Liver (tissue), 9 donors: ENCODE results near the gene CYP39A1. TPM values are rescaled to one million over a fixed set of nuclear protein-coding genes. Genes with fewer than 3 reads are reported as not detected.

Experiments
- DNase-seq: peaks from one replicate; pipeline ENCODE4 v3.0.0-alpha.2; 2017; ENCODE audit warnings: low spot score
- H3K27ac ChIP-seq, 2 donors: one replicate each; pipeline ENCODE4 v1.7.0; 2013; ENCODE audit warnings: inconsistent platforms in 2 of 2, low read length in 2 of 2, control low read depth in 1 of 2, low read depth in 1 of 2, mild to moderate bottlenecking in 1 of 2
- H3K27me3 ChIP-seq, 4 donors: one replicate each; pipeline versions ENCODE4 v1.6.1 to v1.7.0; 2013; ENCODE audit warnings: low read length in 3 of 4, inconsistent platforms in 1 of 4, mild to moderate bottlenecking in 1 of 4, moderate library complexity in 1 of 4; ENCODE audit not compliant: control insufficient read depth in 4 of 4, insufficient read depth in 4 of 4
- H3K36me3 ChIP-seq, 4 donors: one replicate each; pipeline versions ENCODE4 v1.6.1 to v1.7.0; 2013; ENCODE audit warnings: low read length in 3 of 4, mild to moderate bottlenecking in 3 of 4, low read depth in 1 of 4, moderate library complexity in 1 of 4; ENCODE audit not compliant: control insufficient read depth in 4 of 4, insufficient read depth in 3 of 4
- H3K4me1 ChIP-seq, 4 donors: one replicate each; pipeline versions ENCODE4 v1.6.1 to v1.7.0; 2013; ENCODE audit warnings: low read length in 3 of 4, mild to moderate bottlenecking in 3 of 4, moderate library complexity in 1 of 4; ENCODE audit not compliant: control insufficient read depth in 4 of 4, insufficient read depth in 4 of 4
- H3K4me3 ChIP-seq, 3 donors: one replicate each; pipeline versions ENCODE4 v1.6.1 to v1.7.0; 2013; ENCODE audit warnings: low read length in 3 of 3, control low read depth in 1 of 3, low read depth in 1 of 3, mild to moderate bottlenecking in 1 of 3
- H3K9ac ChIP-seq, 2 donors: one replicate each; pipeline ENCODE4 v1.7.0; 2013; ENCODE audit warnings: low read length in 2 of 2, mild to moderate bottlenecking in 2 of 2, moderate library complexity in 2 of 2, control low read depth in 1 of 2, low read depth in 1 of 2
- H3K9me3 ChIP-seq, 4 donors: one replicate each; pipeline versions ENCODE4 v1.6.1 to v1.7.0; 2013; ENCODE audit warnings: low read length in 3 of 4; ENCODE audit not compliant: control insufficient read depth in 4 of 4
- EGR1 ChIP-seq, 2 donors: IDR thresholded peaks; 2 replicates each; pipeline ENCODE4 v1.6.1; 2016 to 2018; ENCODE audit warnings: antibody characterized with exemption in 2 of 2, low read depth in 2 of 2
- FOXA2 ChIP-seq: IDR thresholded peaks from 2 replicates; pipeline ENCODE4 v1.6.1; 2016; ENCODE audit warnings: antibody characterized with exemption
- HNF4A ChIP-seq, 2 donors: conservative IDR thresholded peaks; 2 replicates each; pipeline ENCODE4 v1.6.1; 2016; ENCODE audit warnings: antibody characterized with exemption in 2 of 2, mild to moderate bottlenecking in 2 of 2
- HNF4G ChIP-seq: IDR thresholded peaks from 2 replicates; pipeline ENCODE4 v1.6.1; 2016; ENCODE audit warnings: antibody characterized with exemption
- JUND ChIP-seq, 2 donors: IDR thresholded peaks; 2 replicates each; pipeline ENCODE4 v1.6.1; 2016; ENCODE audit warnings: antibody characterized with exemption in 2 of 2
- NR2F2 ChIP-seq: IDR thresholded peaks from 2 replicates; pipeline ENCODE4 v1.6.1; 2016; ENCODE audit warnings: antibody characterized with exemption
- RAD21 ChIP-seq, 2 donors: IDR thresholded peaks; 2 replicates each; pipeline ENCODE4 v1.6.1; 2016; ENCODE audit warnings: antibody characterized with exemption in 2 of 2, mild to moderate bottlenecking in 2 of 2
- SP1 ChIP-seq: IDR thresholded peaks from 2 replicates; pipeline ENCODE4 v1.6.1; 2018; ENCODE audit warnings: antibody characterized with exemption, mild to moderate bottlenecking
- TAF1 ChIP-seq: conservative IDR thresholded peaks from 2 replicates; pipeline ENCODE4 v1.6.1; 2016; ENCODE audit warnings: antibody characterized with exemption, mild to moderate bottlenecking
- YY1 ChIP-seq: IDR thresholded peaks from 2 replicates; pipeline ENCODE4 v1.6.1; 2016; ENCODE audit warnings: antibody characterized with exemption, mild to moderate bottlenecking
- WGBS: extraction: QIAGEN DNeasy Blood & Tissue Kit; methylation state at CpG from one replicate; pipeline ENCODE4 v1.1.7; 2013; 5-methylcytosine and 5-hydroxymethylcytosine counted together
- polyA plus RNA-seq, 2 donors: library from polyadenylated mRNA; stranded (reverse) in 1 of 2; unstranded in 1 of 2; fragments of 200-250 nt in 1 of 2; fragments of >200 nt in 1 of 2; fragmentation: Nextera tagmentation in 1 of 2; extraction: Ambion mirVana in 1 of 2; gene quantifications; one replicate each; pipeline versions ENCODE4 v1.2.1 to v1.2.3, GENCODE V29; 2013 to 2015
- total RNA-seq, 2 donors: library from RNA; depleted of rRNA; stranded (reverse); fragments of >200 nt; gene quantifications; one replicate each; pipeline ENCODE4 v1.2.3, GENCODE V29; 2014
- TF ChIP-seq, protein P1 (sequence below): IDR thresholded peaks from 2 replicates; pipeline ENCODE4 v1.6.1; 2016; ENCODE audit warnings: antibody characterized with exemption, mild to moderate bottlenecking
- TF ChIP-seq, protein P2 (sequence below): IDR thresholded peaks from 2 replicates; pipeline ENCODE4 v1.6.1; 2016; ENCODE audit warnings: antibody characterized with exemption
- TF ChIP-seq, protein P3 (sequence below): IDR thresholded peaks from 2 replicates; pipeline ENCODE4 v1.6.1; 2016; ENCODE audit warnings: antibody characterized with exemption
- TF ChIP-seq, protein P4 (sequence below): IDR thresholded peaks from 2 replicates; pipeline ENCODE4 v1.6.1; 2016; ENCODE audit warnings: antibody characterized with exemption
- donor health status: healthy.
- donor health status: healthy.
- donor health status: healthy.
- donor health status: healthy.
- donor health status: healthy.

The CYP39A1 gene
- total and polyA plus RNA-seq, 4 donors, result 10.8 to 29.8 (median 15.2) TPM

DNA sequence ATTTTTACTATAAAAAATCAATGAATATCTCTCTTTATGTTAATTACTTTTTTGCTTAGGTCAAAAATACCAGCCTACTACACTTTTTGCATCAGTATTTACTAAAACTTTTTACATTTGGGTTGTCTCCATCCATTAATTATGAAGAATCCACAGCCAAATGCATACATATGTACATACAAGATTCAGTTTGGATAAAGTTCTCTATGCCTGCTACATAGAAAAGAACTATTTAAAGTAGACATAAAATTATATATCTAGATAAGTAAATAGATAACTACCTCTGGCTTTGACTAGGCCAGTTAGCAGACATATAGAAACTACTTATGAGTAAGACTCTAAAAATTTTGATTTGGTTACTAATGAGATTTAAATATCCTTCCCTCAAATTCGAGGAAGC lies 47.4 kb upstream of the CYP39A1 start:
- DNase-seq, result no peak
- Histone ChIP-seq H3K9ac (no peak overlapping the region), H3K27me3 (no peaks in the 10 kb centered on the region), H3K27ac (no peak overlapping the region), H3K9me3 (no peaks in the 10 kb centered on the region), H3K4me1 (no peaks in the 10 kb centered on the region), H3K4me3 (no peak overlapping the region), H3K36me3 (peaks cover 0 to 2% (median 0%) of the 10 kb centered on the region in 4 donors)
- TF ChIP-seq EGR1 (IDR thresholded peaks at IDR 0.05; ENCODE audit: low read depth in 2 of 2) (no peak), TAF1 (no peak), HNF4A (conservative IDR thresholded peaks at IDR 0.05) (no peak), SP1 (no peak), HNF4G (no peak), NR2F2 (no peak), YY1 (no peak), FOXA2 (no peak), RAD21 (IDR thresholded peaks at IDR 0.05) (no peak)
- TF ChIP-seq, protein P1, sequence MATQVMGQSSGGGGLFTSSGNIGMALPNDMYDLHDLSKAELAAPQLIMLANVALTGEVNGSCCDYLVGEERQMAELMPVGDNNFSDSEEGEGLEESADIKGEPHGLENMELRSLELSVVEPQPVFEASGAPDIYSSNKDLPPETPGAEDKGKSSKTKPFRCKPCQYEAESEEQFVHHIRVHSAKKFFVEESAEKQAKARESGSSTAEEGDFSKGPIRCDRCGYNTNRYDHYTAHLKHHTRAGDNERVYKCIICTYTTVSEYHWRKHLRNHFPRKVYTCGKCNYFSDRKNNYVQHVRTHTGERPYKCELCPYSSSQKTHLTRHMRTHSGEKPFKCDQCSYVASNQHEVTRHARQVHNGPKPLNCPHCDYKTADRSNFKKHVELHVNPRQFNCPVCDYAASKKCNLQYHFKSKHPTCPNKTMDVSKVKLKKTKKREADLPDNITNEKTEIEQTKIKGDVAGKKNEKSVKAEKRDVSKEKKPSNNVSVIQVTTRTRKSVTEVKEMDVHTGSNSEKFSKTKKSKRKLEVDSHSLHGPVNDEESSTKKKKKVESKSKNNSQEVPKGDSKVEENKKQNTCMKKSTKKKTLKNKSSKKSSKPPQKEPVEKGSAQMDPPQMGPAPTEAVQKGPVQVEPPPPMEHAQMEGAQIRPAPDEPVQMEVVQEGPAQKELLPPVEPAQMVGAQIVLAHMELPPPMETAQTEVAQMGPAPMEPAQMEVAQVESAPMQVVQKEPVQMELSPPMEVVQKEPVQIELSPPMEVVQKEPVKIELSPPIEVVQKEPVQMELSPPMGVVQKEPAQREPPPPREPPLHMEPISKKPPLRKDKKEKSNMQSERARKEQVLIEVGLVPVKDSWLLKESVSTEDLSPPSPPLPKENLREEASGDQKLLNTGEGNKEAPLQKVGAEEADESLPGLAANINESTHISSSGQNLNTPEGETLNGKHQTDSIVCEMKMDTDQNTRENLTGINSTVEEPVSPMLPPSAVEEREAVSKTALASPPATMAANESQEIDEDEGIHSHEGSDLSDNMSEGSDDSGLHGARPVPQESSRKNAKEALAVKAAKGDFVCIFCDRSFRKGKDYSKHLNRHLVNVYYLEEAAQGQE, result no peak
- TF ChIP-seq, protein P2, sequence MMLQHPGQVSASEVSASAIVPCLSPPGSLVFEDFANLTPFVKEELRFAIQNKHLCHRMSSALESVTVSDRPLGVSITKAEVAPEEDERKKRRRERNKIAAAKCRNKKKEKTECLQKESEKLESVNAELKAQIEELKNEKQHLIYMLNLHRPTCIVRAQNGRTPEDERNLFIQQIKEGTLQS, result no peak
- TF ChIP-seq, protein P3, sequence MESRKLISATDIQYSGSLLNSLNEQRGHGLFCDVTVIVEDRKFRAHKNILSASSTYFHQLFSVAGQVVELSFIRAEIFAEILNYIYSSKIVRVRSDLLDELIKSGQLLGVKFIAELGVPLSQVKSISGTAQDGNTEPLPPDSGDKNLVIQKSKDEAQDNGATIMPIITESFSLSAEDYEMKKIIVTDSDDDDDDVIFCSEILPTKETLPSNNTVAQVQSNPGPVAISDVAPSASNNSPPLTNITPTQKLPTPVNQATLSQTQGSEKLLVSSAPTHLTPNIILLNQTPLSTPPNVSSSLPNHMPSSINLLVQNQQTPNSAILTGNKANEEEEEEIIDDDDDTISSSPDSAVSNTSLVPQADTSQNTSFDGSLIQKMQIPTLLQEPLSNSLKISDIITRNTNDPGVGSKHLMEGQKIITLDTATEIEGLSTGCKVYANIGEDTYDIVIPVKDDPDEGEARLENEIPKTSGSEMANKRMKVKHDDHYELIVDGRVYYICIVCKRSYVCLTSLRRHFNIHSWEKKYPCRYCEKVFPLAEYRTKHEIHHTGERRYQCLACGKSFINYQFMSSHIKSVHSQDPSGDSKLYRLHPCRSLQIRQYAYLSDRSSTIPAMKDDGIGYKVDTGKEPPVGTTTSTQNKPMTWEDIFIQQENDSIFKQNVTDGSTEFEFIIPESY, result no peak
- 88% methylated on average over 1 of the region's 1 CpG for WGBS

DNA sequence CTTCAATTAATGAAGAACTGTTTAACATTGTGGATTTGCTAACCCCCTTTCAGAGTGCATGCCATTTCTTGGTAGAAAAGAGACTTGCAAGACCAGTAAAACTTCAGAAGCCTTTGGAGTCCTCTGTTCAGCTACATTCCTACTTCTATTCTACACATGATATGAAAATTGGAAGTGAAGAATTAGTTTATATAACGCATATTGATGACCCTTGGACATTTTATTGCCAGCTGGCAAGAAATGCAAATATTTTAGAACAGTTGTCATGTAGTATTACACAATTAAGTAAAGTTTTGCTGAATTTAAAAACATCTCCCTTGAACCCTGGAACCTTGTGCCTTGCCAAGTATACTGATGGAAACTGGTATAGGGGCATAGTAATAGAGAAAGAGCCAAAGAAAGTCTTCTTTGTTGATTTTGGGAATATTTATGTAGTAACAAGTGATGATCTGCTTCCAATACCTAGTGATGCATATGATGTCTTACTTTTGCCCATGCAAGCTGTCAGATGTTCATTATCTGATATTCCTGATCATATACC lies 38.4 kb upstream of the CYP39A1 start:
- H3K4me1 ChIP-seq, result peaks cover 0 to 6% (median 0%) of the 10 kb centered on the region in 4 donors
- no peaks in the 10 kb centered on the region for H3K27me3 ChIP-seq
- no peaks in the 10 kb centered on the region for H3K36me3 ChIP-seq
- no peak overlapping the region for H3K9ac ChIP-seq
- TF ChIP-seq, protein P1, result no peak
- TF ChIP-seq TAF1 (no peak), JUND (IDR thresholded peaks at IDR 0.05) (peak in 1 of 2 donors; percentile 16), HNF4A (conservative IDR thresholded peaks at IDR 0.05) (peak in 1 of 2 donors; percentile 39)
- TF ChIP-seq, protein P4, sequence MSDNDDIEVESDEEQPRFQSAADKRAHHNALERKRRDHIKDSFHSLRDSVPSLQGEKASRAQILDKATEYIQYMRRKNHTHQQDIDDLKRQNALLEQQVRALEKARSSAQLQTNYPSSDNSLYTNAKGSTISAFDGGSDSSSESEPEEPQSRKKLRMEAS, result no peak
- TF ChIP-seq, protein P3, result no peak
- peaks cover 0 to 4% (median 0%) of the 10 kb centered on the region in 4 donors for H3K9me3 ChIP-seq
- no peak overlapping the region for H3K4me3 ChIP-seq
- no peak overlapping the region for H3K27ac ChIP-seq
- WGBS, result 17% methylated on average over 1 of the region's 1 CpG
- no peak for DNase-seq
